GM15510 (cell line): ENCODE data around the gene EBLN2.

Experiments
- POLR2A ChIP-seq: IDR thresholded peaks from 3 replicates; pipeline ENCODE4 v1.6.1; 2011; ENCODE audit warnings: borderline replicate concordance; ENCODE audit not compliant: insufficient read length; ENCODE audit errors: extremely low read depth

The EBLN2 gene

GRCh38 chr3:73061416-73061815 lies at the start of gene EBLN2:
EBLN2 (plus strand) TSS chr3:73061659; CDS start chr3:73062082, 423 bp downstream.
- TF ChIP-seq POLR2A, result no peak

- no peak for TF ChIP-seq POLR2A
These were observed 43.2 kb upstream of the EBLN2 start for GRCh38 chr3:73018298-73018697.

GRCh38 chr3:73018790-73019441 lies 42.5 kb upstream of the EBLN2 start:
- no peak for TF ChIP-seq POLR2A

GRCh38 chr3:73021301-73021835 lies 40.1 kb upstream of the EBLN2 start:
- TF ChIP-seq POLR2A, result no peak

GRCh38 chr3:73024836-73025235 lies 36.6 kb upstream of the EBLN2 start:
- no peak for TF ChIP-seq POLR2A

GRCh38 chr3:73026111-73026759 lies 35.2 kb upstream of the EBLN2 start:
- no peak for TF ChIP-seq POLR2A

GRCh38 chr3:73026760-73027113 lies 34.7 kb upstream of the EBLN2 start:
- TF ChIP-seq POLR2A, result no peak

GRCh38 chr3:73028803-73029202 lies 32.7 kb upstream of the EBLN2 start:
- TF ChIP-seq POLR2A, result no peak

- no peak for TF ChIP-seq POLR2A
These were observed 32.1 kb upstream of the EBLN2 start for GRCh38 chr3:73029321-73029796.

GRCh38 chr3:73030073-73030597 lies 31.3 kb upstream of the EBLN2 start:
- no peak for TF ChIP-seq POLR2A

GRCh38 chr3:73031573-73032103 lies 29.8 kb upstream of the EBLN2 start:
- no peak for TF ChIP-seq POLR2A

- TF ChIP-seq POLR2A, result no peak
These were observed 24.5 kb upstream of the EBLN2 start for GRCh38 chr3:73036694-73037591.

- TF ChIP-seq POLR2A, result no peak
These were observed 19.9 kb upstream of the EBLN2 start for GRCh38 chr3:73041537-73041936.

- TF ChIP-seq POLR2A, result no peak
These were observed 18.0 kb upstream of the EBLN2 start for GRCh38 chr3:73043414-73043813.
